SU-DHL-6 (cell line): ENCODE results near the gene MED20.

ENCODE experiments used
- H2AFZ ChIP-seq: fragments of 200-600 bp; sonication (generic); 2 replicates; pipeline ENCODE4 v1.6.1; 2014; ENCODE audit warnings: low read depth, mild to moderate bottlenecking, moderate library complexity, mixed read lengths, antibody characterized with exemption, low read length; ENCODE audit not compliant: severe bottlenecking
- H3F3A ChIP-seq: fragments of 200-600 bp; shearing (Covaris generic); 2 replicates; pipeline ENCODE4 v1.6.0; 2016; ENCODE audit warnings: antibody characterized with exemption, mild to moderate bottlenecking; ENCODE audit not compliant: insufficient read depth
- H3K27ac ChIP-seq: fragments of 200-600 bp; sonication (generic); 2 replicates; pipeline ENCODE4 v1.5.1; 2016; ENCODE audit warnings: low read depth, mild to moderate bottlenecking, low read length, moderate library complexity, mixed read lengths
- H3K27me3 ChIP-seq: fragments of 200-600 bp; sonication (generic), shearing (Covaris generic); 2 replicates; pipeline ENCODE4 v1.6.0; 2014; ENCODE audit warnings: mild to moderate bottlenecking, low read length
- H3K36me3 ChIP-seq: fragments of 200-600 bp; sonication (generic); 2 replicates; pipeline ENCODE4 v1.6.1; 2014; ENCODE audit warnings: mild to moderate bottlenecking, low read length, mixed read lengths
- H3K4me2 ChIP-seq: fragments of 300-600, 200-600 bp; shearing (Covaris generic), sonication (generic); 2 replicates; pipeline ENCODE4 v1.6.0; 2014; ENCODE audit warnings: low read length, low read depth, mild to moderate bottlenecking; ENCODE audit not compliant: poor library complexity, severe bottlenecking
- H3K4me3 ChIP-seq: fragments of 200-600 bp; sonication (generic); 2 replicates; pipeline ENCODE4 v1.5.1; 2014; ENCODE audit warnings: antibody characterized with exemption, low read length, mild to moderate bottlenecking, mixed read lengths; ENCODE audit not compliant: insufficient read depth, poor library complexity, severe bottlenecking
- H3K79me2 ChIP-seq: fragments of 200-600 bp; sonication (generic); 2 replicates; pipeline ENCODE4 v1.6.1; 2014; ENCODE audit warnings: mild to moderate bottlenecking, low read length, moderate library complexity; ENCODE audit not compliant: insufficient read depth
- H3K9ac ChIP-seq: fragments of 200-600 bp; sonication (generic); 2 replicates; pipeline ENCODE4 v1.7.0; 2014; ENCODE audit warnings: mild to moderate bottlenecking, low read length
- H3K9me2 ChIP-seq: fragments of 200-600 bp; sonication (generic); replicated peaks from 2 replicates; pipeline ENCODE4 v1.6.1; 2014; ENCODE audit warnings: low read length; ENCODE audit not compliant: insufficient read depth
- H3K9me3 ChIP-seq: fragments of 200-600 bp; sonication (generic); 2 replicates; pipeline ENCODE4 v1.6.1; 2014; ENCODE audit warnings: low read length, mixed read lengths; ENCODE audit not compliant: insufficient read depth
- H4K20me1 ChIP-seq: fragments of 200-600 bp; sonication (generic); 2 replicates; pipeline ENCODE4 v1.6.1; 2014; ENCODE audit warnings: low read depth, mild to moderate bottlenecking, antibody characterized with exemption, low read length, moderate library complexity, mixed read lengths
- CTCF ChIP-seq: fragments of 200-600 bp; sonication (generic); IDR thresholded peaks from one replicate; pipeline ENCODE4 v1.5.1; 2017; ENCODE audit warnings: antibody characterized with exemption, mild to moderate bottlenecking, low read length, moderate library complexity; ENCODE audit not compliant: insufficient read depth, poor library complexity, severe bottlenecking
- EZH2phosphoT487 ChIP-seq: fragments of 200-600 bp; sonication (generic), shearing (Covaris generic); conservative IDR thresholded peaks from 2 replicates; pipeline ENCODE4 v1.6.1; 2018; ENCODE audit warnings: mild to moderate bottlenecking, antibody characterized with exemption, low read length, moderate library complexity, mixed read lengths

Gene MED20

GRCh38 chr6:41964201-41964887, 43.4 kb upstream of the MED20 start:
- no peaks in the 10 kb centered on the region for H3K79me2 ChIP-seq
- no peaks in the 10 kb centered on the region for H3K9me2 ChIP-seq
- no peaks in the 10 kb centered on the region for H3F3A ChIP-seq
- H4K20me1 ChIP-seq, result no peaks in the 10 kb centered on the region
- H2AFZ ChIP-seq, result no peak overlapping the region
- no peaks in the 10 kb centered on the region for H3K9me3 ChIP-seq
- H3K27ac ChIP-seq, result no peak overlapping the region
- H3K4me3 ChIP-seq, result no peak overlapping the region
- no peak overlapping the region for H3K9ac ChIP-seq
- H3K4me2 ChIP-seq, result no peak overlapping the region
- no peaks in the 10 kb centered on the region for H3K36me3 ChIP-seq
- TF ChIP-seq EZH2phosphoT487, result no peak
- TF ChIP-seq CTCF, result no peak
- no peaks in the 10 kb centered on the region for H3K27me3 ChIP-seq

- TF ChIP-seq CTCF (no peak), EZH2phosphoT487 (no peak)
- Histone ChIP-seq H3K36me3 (no peaks in the 10 kb centered on the region), H2AFZ (no peak overlapping the region), H4K20me1 (no peaks in the 10 kb centered on the region), H3F3A (no peaks in the 10 kb centered on the region), H3K9me3 (no peaks in the 10 kb centered on the region), H3K79me2 (no peaks in the 10 kb centered on the region), H3K9me2 (no peaks in the 10 kb centered on the region), H3K4me3 (no peak overlapping the region), H3K27me3 (no peaks in the 10 kb centered on the region), H3K4me2 (no peak overlapping the region), H3K27ac (no peak overlapping the region), H3K9ac (no peak overlapping the region)
These were observed 42.4 kb upstream of the MED20 start for GRCh38 chr6:41963371-41963770.

- no peak overlapping the region for H3K4me2 ChIP-seq
- TF ChIP-seq EZH2phosphoT487 (no peak), CTCF (no peak)
- 0 out of 2 replicates have a peak, but pooled peaks cover 4% of the 10 kb centered on the region for H3F3A ChIP-seq
- no peak overlapping the region for H2AFZ ChIP-seq
- H3K4me3 ChIP-seq, result no peak overlapping the region
- H3K79me2 ChIP-seq, result no peaks in the 10 kb centered on the region
- H3K27me3 ChIP-seq, result no peaks in the 10 kb centered on the region
- H3K36me3 ChIP-seq, result no peaks in the 10 kb centered on the region
- H3K9ac ChIP-seq, result no peak overlapping the region
- no peak overlapping the region for H3K27ac ChIP-seq
- no peaks in the 10 kb centered on the region for H3K9me2 ChIP-seq
- H4K20me1 ChIP-seq, result no peaks in the 10 kb centered on the region
- H3K9me3 ChIP-seq, result no peaks in the 10 kb centered on the region
These were observed 39.1 kb upstream of the MED20 start for GRCh38 chr6:41960028-41960427.
